Right cardiac atrium (tissue), 5 donors: ENCODE measurements around the gene PTPRG. TPM values are rescaled to one million over a fixed set of nuclear protein-coding genes. Genes with fewer than 3 reads are reported as not detected.

Source experiments
- ATAC-seq, 2 donors: fragments of 200-7000 bp; cut with Tn5 transposase; one replicate each; pipeline versions ENCODE4 v1.8.0 to v1.9.1; 2020; ENCODE audit warnings: moderate library complexity in 2 of 2, mild to moderate bottlenecking in 1 of 2
- DNase-seq, 3 donors: peaks; one replicate each; pipeline ENCODE4 v3.0.0-alpha.2; 2020
- H3K27ac ChIP-seq: one replicate; pipeline ENCODE4 v1.5.1; 2013; ENCODE audit warnings: mild to moderate bottlenecking, low read length, control low read depth, moderate library complexity
- H3K27me3 ChIP-seq: one replicate; pipeline ENCODE4 v1.6.1; 2013; ENCODE audit not compliant: control insufficient read depth, insufficient read depth
- H3K4me1 ChIP-seq: one replicate; pipeline ENCODE4 v1.6.1; 2013; ENCODE audit warnings: low read length; ENCODE audit not compliant: control insufficient read depth, insufficient read depth
- H3K4me3 ChIP-seq: one replicate; pipeline ENCODE4 v1.5.1; 2013; ENCODE audit warnings: low read length, control low read depth
- H3K9me3 ChIP-seq: one replicate; pipeline ENCODE4 v1.6.1; 2013; ENCODE audit warnings: low read length; ENCODE audit not compliant: control insufficient read depth
- WGBS: extraction: QIAGEN DNeasy Blood & Tissue Kit; methylation state at CpG from one replicate; pipeline ENCODE4 v1.1.7; 2013; 5-methylcytosine and 5-hydroxymethylcytosine counted together
- intact Hi-C, 4 donors: fragments of 100-400 bp; cut with DNase I; formaldehyde crosslinking; loops; one replicate each; pipeline versions ENCODE4 v1.11.0 to v1.14.0; 2022 to 2023
- polyA plus RNA-seq: library from polyadenylated mRNA; stranded (reverse); fragments of 200-250 nt; gene quantifications from one replicate; pipeline ENCODE4 v1.2.3, GENCODE V29; 2013
- total RNA-seq, 4 donors: library from RNA; stranded (reverse); fragmentation: NEBNext Ultra II Directional; extraction: Animal tissue kit (Norgen Biotek cat#: 25700); gene quantifications; one replicate each; pipeline ENCODE4 v1.2.1, GENCODE V29; 2021
- donor health status: healthy with polysubstance abuse.
- donor health status: DM: no; HTN: yes; CAD: no.
- donor health status: DM: no; HTN: no; CAD: no.
- donor health status: DM: no; HTN: yes; CAD: no; lungs with severe emphysema.
- donor health status: DM: yes; HTN: yes; CAD: no.

PTPRG gene
- total and polyA plus RNA-seq, 5 donors: 8.6 to 50.7 (median 32.3) TPM

DNA sequence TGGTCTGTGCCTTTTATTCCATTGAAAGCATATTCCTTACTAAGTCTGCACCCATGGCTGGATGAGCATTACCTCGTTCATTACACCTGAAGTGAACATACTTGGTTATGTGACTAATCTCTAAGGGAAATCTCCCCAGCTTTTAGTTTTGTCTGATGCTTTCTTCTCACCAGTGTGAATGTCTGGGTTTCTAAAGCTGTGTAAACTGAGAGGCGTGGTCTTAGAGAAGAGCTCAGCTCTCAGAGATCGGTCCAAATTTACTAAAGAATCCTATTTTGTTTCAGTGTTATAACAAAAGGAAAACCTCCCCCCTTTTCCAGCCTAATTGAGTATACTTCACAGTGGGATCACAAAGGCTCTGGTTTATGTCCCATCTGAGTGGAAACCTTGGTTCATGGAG is 352.3 kb downstream of the PTPRG start:
- intact Hi-C loops: no loop called here
- DNase-seq: no peak
- WGBS: 90% methylated on average over 3 of the region's 3 CpGs

GRCh38 chr3:61914276-61914675 is 352.9 kb downstream of the PTPRG start:
- ATAC-seq: no peak
- peaks cover 2% of the 10 kb centered on the region for H3K4me1 ChIP-seq

More for the DNA sequence above, 352.3 kb downstream of the PTPRG start:
- Histone ChIP-seq H3K9me3 (no peaks in the 10 kb centered on the region), H3K4me3 (no peak overlapping the region), H3K27me3 (no peaks in the 10 kb centered on the region), H3K4me1 (peaks cover 3% of the 10 kb centered on the region), H3K27ac (no peak overlapping the region)
- no peak for ATAC-seq

GRCh38 chr3:61915296-61915695 is 353.9 kb downstream of the PTPRG start:
- 67% methylated on average over 3 of the region's 3 CpGs for WGBS
- Histone ChIP-seq H3K9me3 (no peaks in the 10 kb centered on the region), H3K4me3 (no peak overlapping the region), H3K27ac (no peak overlapping the region), H3K4me1 (no peaks in the 10 kb centered on the region), H3K27me3 (no peaks in the 10 kb centered on the region)
- ATAC-seq (no peak), DNase-seq (no peak)
- intact Hi-C loops: no loop called here

More at GRCh38 chr3:61914276-61914675, 352.9 kb downstream of the PTPRG start:
- H3K27me3 ChIP-seq: no peaks in the 10 kb centered on the region
- no peak overlapping the region for H3K4me3 ChIP-seq
- 73% methylated on average over 6 of the region's 6 CpGs for WGBS
- intact Hi-C loops: no loop called here
- H3K27ac ChIP-seq: no peak overlapping the region
- DNase-seq: no peak
- no peaks in the 10 kb centered on the region for H3K9me3 ChIP-seq

DNA sequence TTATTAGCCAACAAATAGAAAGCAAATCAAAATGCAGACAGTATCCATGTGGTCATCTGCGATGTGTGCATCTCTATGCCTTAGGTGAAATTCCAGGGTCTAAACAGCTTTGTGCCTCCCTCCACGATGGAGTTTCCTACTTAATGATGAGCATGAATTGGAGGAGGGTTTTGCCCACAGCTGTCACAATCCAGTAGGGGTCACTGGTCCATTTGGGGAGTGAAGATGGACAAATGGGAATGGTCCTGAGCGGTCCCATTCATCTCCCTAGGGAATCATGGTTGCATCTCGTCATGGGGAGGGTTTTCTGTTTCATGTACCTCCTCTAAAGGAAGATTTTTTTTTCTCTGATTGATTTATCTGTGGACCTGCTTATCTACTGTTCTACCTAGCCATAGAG is 358.0 kb downstream of the PTPRG start:
- Histone ChIP-seq H3K27ac (no peak overlapping the region), H3K27me3 (no peaks in the 10 kb centered on the region), H3K9me3 (no peaks in the 10 kb centered on the region), H3K4me3 (no peak overlapping the region), H3K4me1 (peaks cover 4% of the 10 kb centered on the region)
- 93% methylated on average over 4 of the region's 4 CpGs for WGBS
- ATAC-seq: no peak
- intact Hi-C loops: no loop called here
- DNase-seq: no peak

GRCh38 chr3:61922118-61922517 is 360.7 kb downstream of the PTPRG start:
- Histone ChIP-seq H3K9me3 (no peaks in the 10 kb centered on the region), H3K27ac (no peak overlapping the region), H3K27me3 (no peaks in the 10 kb centered on the region), H3K4me3 (no peak overlapping the region), H3K4me1 (peaks cover 12% of the 10 kb centered on the region)
- 62% methylated on average over 5 of the region's 5 CpGs for WGBS
- ATAC-seq (no peak), DNase-seq (no peak)
- intact Hi-C loops: no loop called here

GRCh38 chr3:61924090-61924735 is 362.8 kb downstream of the PTPRG start:
- Histone ChIP-seq H3K4me3 (no peak overlapping the region), H3K9me3 (no peaks in the 10 kb centered on the region), H3K27me3 (no peaks in the 10 kb centered on the region), H3K4me1 (peaks cover 20% of the 10 kb centered on the region), H3K27ac (peak overlapping the region; percentile 25)
- ATAC-seq: peak; percentile 59 to 77
- 36% methylated on average over 4 of the region's 4 CpGs for WGBS
- peak; percentile 60 to 86 (median 79) for DNase-seq
- intact Hi-C loops: no loop called here

GRCh38 chr3:61924991-61925390 is 363.6 kb downstream of the PTPRG start:
- no peak for ATAC-seq
- 97% methylated on average over 2 of the region's 2 CpGs for WGBS
- H3K4me1 ChIP-seq: peaks cover 20% of the 10 kb centered on the region
- no peaks in the 10 kb centered on the region for H3K27me3 ChIP-seq
- no peak for DNase-seq
- intact Hi-C loops: no loop called here
- H3K9me3 ChIP-seq: no peaks in the 10 kb centered on the region
- no peak overlapping the region for H3K4me3 ChIP-seq
- peak overlapping the region; percentile 25 for H3K27ac ChIP-seq

GRCh38 chr3:61925721-61926120 is 364.4 kb downstream of the PTPRG start:
- Histone ChIP-seq H3K9me3 (no peaks in the 10 kb centered on the region), H3K4me1 (peaks cover 20% of the 10 kb centered on the region), H3K27ac (peak overlapping the region; percentile 3), H3K27me3 (no peaks in the 10 kb centered on the region), H3K4me3 (no peak overlapping the region)
- ATAC-seq: no peak
- intact Hi-C loops: no loop called here
- WGBS: 72% methylated on average over 5 of the region's 5 CpGs
- DNase-seq: no peak

- peak; percentile 5 for ATAC-seq
- Histone ChIP-seq H3K9me3 (no peaks in the 10 kb centered on the region), H3K4me3 (no peak overlapping the region)
These were observed 365.6 kb downstream of the PTPRG start for GRCh38 chr3:61926923-61927322.

DNA sequence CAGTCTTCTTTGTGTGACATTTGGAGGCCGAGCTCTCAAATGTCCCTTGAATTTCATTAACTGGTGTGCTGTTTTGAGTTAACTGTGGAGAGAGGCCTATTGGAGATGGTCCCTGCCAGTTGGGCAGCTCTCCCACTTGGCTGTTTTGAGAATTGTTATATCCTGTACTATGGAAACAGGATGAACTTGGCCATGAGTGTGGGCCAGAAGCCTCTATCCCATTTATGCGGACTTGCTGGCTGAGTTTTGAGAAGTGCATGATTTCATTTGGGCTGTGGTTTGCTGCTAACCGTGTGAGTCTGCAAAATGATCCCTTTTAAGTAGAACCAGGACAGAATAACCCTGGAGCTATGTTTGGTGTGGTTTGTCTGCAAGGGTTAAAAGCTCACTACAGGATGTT is 366.0 kb downstream of the PTPRG start:
- ATAC-seq (peak; percentile 92 to 95), DNase-seq (peak; percentile 89 to 94 (median 91))
- Histone ChIP-seq H3K4me3 (no peak overlapping the region), H3K4me1 (peaks cover 18% of the 10 kb centered on the region), H3K27me3 (no peaks in the 10 kb centered on the region), H3K9me3 (no peaks in the 10 kb centered on the region), H3K27ac (peak overlapping the region; percentile 95)
- intact Hi-C loops: no loop called here
- 16% methylated on average over 3 of the region's 3 CpGs for WGBS

More at GRCh38 chr3:61926923-61927322, 365.6 kb downstream of the PTPRG start:
- Histone ChIP-seq H3K4me1 (peaks cover 20% of the 10 kb centered on the region), H3K27me3 (no peaks in the 10 kb centered on the region), H3K27ac (peak overlapping the region; percentile 95)
- intact Hi-C loops: no loop called here
- 26% methylated on average over 3 of the region's 3 CpGs for WGBS
- no peak for DNase-seq

GRCh38 chr3:61928039-61928438 is 366.7 kb downstream of the PTPRG start:
- ATAC-seq (peak; percentile 17 to 30), DNase-seq (peak in 1 of 3 donors; percentile 44)
- Histone ChIP-seq H3K27ac (peak overlapping the region; percentile 90), H3K9me3 (no peaks in the 10 kb centered on the region), H3K4me1 (peaks cover 18% of the 10 kb centered on the region), H3K27me3 (no peaks in the 10 kb centered on the region), H3K4me3 (no peak overlapping the region)
- intact Hi-C loops: no loop called here
- WGBS: 78% methylated on average over 3 of the region's 3 CpGs
